22Rv1 (cell line): ENCODE results near the gene ALDH1B1.

Experiments
- H3K27ac ChIP-seq: fragments of 450-650 bp; 2 replicates; pipeline ENCODE4 v1.5.1; 2017
- CTCF ChIP-seq: fragments of 450-650 bp; IDR thresholded peaks from 2 replicates; pipeline ENCODE4 v1.5.1; 2017; ENCODE audit warnings: mild to moderate bottlenecking
- ZFX ChIP-seq: fragments of 450-650 bp; IDR thresholded peaks from 2 replicates; pipeline ENCODE4 v1.6.1; 2017; ENCODE audit warnings: antibody characterized with exemption, borderline replicate concordance

Gene ALDH1B1

DNA sequence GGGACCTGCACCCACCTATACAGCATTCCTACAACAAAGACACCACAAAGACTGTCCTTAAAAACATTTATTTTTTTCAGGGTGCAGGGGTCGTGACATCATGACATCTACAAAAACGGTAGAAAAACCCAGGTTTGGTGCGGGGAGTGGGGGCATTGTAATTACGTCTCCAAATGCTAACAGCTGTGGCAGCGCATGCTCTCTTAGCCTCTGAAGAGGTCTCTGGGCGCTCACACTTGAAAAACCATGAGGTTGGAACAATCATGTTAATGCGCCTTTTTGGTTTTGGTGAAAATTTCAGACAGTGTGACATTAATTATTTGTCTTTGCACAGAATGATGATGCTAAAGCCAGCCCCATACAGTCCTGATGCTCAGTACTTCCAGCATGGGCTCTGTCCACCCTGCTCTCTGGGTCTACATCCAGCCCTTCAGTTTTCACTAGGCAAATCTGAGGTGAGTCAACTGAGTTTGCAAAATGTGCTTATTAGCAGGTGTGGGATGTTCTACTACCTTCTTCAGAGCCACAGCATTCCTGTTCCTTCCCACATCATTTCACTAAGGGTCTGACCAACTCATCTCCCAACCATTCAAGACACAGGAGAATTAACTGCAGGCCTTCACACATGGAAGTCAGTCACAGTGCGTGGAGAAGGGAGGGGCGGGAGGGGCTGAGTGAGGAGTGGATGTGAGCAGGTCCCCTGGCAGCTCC lies 14.1 kb downstream of the ALDH1B1 start:
- no peak overlapping the region for H3K27ac ChIP-seq
- TF ChIP-seq CTCF (no peak), ZFX (no peak)

GRCh38 chr9:38408719-38409118 lies 16.2 kb downstream of the ALDH1B1 start:
- no peak for TF ChIP-seq ZFX
- TF ChIP-seq CTCF, result no peak
- no peak overlapping the region for H3K27ac ChIP-seq

DNA sequence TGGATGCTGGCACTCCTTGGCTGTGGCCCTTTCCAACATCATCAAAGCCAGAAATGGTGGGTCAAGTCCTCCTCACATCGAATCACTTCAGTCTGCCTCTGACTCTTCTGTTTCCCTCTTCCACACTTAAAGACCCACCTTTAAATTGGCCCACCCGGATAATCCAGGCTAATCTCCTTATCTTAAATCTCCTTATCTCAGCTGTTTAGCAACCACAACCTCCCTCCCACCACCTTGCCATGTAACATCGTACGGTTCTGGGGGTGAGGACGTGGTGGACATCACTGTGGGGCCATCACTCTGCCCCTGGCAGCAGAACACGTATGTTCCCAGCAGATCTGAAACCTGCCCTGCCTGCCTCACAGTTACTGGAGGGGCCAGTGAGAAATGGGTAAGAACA lies 20.2 kb downstream of the ALDH1B1 start:
- H3K27ac ChIP-seq, result no peak overlapping the region
- TF ChIP-seq CTCF, result no peak

DNA sequence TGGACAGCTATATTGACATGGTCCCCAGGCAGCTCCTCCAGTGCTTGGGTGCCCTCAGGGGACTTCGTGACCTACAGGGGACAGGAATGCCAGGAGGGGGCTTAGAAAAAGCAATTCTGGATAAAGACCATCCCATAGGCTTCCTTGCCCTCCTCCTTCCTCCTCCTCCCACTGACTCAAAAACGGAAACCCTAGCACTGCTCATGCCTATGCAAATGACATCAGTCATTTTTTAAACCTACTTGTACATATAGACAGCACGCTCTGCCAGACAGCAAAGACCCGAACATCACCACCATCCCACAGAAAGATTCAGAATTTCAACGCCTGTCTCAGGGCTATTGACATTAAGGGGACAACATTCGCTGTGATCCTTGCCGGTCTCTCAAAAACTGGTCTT lies 20.8 kb downstream of the ALDH1B1 start:
- no peak overlapping the region for H3K27ac ChIP-seq

GRCh38 chr9:38414040-38414723 lies 21.7 kb downstream of the ALDH1B1 start:
- no peak overlapping the region for H3K27ac ChIP-seq
- no peak for TF ChIP-seq ZFX
- TF ChIP-seq CTCF, result no peak

More for the DNA sequence above, 20.8 kb downstream of the ALDH1B1 start:
- no peak for TF ChIP-seq CTCF
- TF ChIP-seq ZFX, result no peak

DNA sequence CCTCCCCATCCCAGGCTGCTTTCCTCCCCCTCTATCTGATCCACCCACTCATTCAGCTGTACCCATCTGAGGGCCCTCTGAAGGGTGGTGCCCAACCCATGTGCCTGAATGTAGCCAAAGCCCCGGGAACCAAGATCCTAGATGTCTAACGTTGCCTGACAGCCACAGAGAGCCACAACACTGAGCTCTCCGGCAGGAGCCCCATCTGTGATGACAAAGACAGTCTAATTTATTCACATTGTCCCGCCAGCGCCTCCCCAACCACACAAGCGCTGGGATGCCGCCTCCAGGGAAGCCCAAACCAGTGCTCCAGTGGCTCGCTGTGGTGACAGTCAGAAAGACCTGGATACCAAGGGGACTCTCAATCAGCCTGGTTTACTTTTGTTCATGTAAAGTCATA lies 23.4 kb downstream of the ALDH1B1 start:
- no peak for TF ChIP-seq ZFX
- no peak for TF ChIP-seq CTCF
- H3K27ac ChIP-seq, result no peak overlapping the region

- no peak for TF ChIP-seq CTCF
- TF ChIP-seq ZFX, result no peak
- no peak overlapping the region for H3K27ac ChIP-seq
These were observed 24.0 kb downstream of the ALDH1B1 start for GRCh38 chr9:38416461-38416860.
